GM19328 (cell line): Measurements from ENCODE around the gene IGSF11.

Experiments
- ATAC-seq: cut with Tn5 transposase; IDR thresholded peaks from one replicate; pipeline ENCODE4 v1.9.1; 2021; ENCODE audit warnings: mild to moderate bottlenecking, moderate library complexity; ENCODE audit not compliant: unreplicated experiment

IGSF11 gene

DNA sequence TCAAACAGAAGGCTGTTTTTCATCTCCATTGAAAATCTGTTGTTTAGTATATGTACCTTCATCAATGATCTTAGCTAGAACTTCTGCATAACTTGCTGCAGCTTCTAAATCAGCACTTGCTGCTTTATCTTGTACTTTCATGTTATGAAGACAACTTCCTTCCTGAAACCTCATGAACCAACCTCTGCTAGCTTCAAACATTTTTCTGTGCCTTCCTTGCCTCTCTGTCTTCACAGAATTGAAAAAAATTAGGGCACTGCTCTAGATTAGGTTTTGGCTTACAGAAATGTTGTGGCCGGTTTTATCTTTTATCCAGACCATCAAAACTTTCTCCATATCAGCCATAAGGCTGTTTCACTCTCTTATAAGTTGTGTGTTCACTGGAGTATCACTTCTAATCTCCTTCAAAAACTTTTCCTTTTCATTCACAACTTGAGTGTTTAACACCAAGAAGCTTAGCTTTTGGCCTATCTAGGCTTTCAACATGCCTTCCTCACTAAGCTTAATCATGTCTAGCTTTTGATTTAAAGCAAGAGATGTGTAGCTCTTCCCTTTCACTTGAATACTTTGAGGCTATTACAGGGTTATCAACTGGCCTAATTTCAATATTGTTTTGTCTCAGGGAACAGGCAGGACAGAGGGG lies 78.6 kb downstream of the IGSF11 start:
- ATAC-seq = no peak

DNA sequence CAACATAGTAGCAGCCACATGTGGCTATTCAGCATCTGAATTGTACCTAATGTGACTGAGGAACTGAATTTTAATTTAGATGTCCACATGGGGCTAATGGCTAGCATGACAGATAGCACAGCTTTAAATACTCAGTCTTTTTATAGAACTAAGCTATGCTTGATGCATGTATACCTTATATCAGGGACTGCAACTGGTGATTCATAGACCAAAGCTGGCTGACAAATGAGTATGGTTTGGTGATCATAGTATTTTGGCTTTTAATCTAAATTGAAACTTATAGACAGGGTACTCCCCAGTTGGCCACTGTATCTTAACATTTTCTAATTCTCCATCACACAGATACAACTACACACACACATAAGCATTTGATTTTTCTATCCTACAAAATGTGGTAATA lies 83.6 kb downstream of the IGSF11 start:
- ATAC-seq = no peak

- no peak for ATAC-seq
These were observed 85.4 kb downstream of the IGSF11 start for GRCh38 chr3:118949113-118949760.

DNA sequence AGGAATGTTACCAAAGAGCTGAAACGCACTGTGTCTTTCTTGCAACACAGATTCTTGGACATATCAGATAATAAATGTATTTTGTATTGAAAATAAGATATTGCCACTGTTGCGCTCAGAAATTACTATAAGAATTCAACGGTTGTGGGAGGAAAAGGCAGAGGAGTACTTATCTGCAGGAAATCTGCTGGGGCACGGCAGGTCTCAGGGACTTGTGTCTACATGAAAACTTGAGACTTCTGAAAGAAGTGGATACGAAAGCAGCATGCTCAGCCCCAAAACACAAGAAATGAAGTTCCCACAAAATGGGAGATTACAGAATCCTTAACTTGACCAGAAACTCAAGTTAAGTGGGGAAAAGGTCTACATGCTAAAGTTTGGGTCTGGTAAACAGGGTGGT lies 86.5 kb downstream of the IGSF11 start:
- ATAC-seq = no peak

GRCh38 chr3:118946449-118946848 lies 88.2 kb downstream of the IGSF11 start:
- no peak for ATAC-seq

DNA sequence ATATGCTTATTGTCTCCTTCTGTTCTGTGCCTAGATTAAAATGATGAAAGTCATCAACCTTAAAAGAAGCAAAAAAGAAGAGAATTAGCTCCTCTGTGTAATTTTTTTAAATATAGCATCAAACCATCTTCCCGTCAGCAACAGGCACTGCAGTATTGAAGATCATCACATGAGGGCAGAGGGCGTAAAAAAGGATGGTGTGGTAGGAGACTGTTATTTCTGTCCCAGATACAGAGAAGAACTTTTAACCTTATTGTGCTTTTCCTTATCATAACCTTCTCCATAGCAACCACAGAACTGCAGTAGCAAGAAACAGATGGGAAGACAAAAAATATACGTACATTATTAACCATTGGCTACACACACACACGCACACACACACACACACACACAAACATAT lies 88.8 kb downstream of the IGSF11 start:
- no peak for ATAC-seq

DNA sequence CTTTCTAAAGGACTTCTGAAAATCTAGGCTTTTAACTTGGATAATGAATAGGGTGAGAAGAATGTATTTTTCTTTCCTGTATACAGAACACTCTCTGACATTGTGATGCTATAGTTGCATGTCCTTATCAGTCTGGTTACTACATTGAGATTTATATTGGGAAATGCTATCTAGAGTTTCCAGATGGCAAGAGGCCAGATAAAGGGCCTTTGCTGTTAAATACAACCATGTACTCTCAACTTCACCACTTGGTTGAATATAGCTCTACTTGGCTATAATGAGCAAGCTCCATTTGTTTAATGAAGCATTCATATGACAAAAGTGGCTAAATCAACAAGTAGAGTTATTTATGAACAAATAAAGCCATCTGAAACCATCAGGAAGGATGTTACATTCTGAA lies 91.0 kb downstream of the IGSF11 start:
- no peak for ATAC-seq

GRCh38 chr3:118942671-118943070 lies 92.0 kb downstream of the IGSF11 start:
- ATAC-seq = no peak

GRCh38 chr3:118942195-118942594 lies 92.5 kb downstream of the IGSF11 start:
- no peak for ATAC-seq

- no peak for ATAC-seq
These were observed 93.4 kb downstream of the IGSF11 start for GRCh38 chr3:118941236-118941635.

DNA sequence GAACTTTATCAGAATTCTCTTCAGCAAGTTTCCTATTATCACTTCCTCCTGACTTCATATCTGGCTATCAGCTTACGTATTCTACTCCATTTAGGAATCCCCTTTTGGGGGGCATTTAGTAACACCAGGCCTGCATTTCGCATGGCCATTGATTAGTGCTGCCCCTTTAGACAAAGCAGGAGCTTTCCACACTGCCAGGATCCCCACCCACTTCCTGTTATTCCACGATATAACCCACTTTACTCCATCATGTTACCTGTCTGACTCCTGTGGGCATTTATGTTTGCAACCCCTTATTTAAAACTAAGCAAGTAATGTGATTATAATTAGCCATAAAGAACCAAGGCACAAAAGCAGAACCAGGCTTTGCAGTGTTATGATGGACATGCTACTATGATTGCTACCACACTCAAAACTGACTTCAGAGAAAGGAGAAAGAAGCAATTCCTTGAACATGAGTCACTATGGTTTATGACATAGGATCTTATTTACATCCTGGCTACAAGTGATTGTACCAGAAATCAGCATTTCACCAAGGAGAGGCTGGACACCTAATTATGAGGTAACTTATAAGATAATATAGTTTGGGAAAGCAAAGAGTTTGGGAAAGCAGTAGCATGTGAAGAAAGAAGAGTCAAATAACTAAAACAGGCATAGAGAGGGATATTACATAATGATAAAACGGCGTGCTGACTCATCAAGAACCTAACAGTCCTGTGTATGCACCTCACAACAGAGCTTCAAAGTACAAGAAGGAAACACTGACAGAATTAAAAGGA lies 96.3 kb downstream of the IGSF11 start:
- ATAC-seq = no peak

DNA sequence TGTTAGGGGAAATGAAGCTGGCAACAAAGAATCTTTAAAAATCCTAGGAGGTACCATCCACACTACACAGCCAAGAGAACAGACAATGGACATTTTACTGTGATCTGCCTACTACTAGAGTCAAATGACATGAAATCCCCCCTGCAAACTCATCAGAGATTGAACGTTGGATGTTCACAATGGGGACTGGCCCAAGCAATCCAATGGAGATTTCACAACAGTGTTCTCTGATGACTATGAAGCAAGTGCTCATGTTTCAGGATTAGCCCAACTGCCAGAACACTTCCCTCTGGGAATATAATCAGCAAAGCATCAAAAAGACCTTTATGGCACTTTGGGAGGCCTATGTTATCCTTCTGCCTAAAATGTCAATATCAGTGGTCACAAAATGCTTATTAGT lies 97.8 kb downstream of the IGSF11 start:
- ATAC-seq = no peak

- ATAC-seq = no peak
These were observed 101.7 kb downstream of the IGSF11 start for GRCh38 chr3:118932822-118933558.

- ATAC-seq = no peak
These were observed 102.7 kb downstream of the IGSF11 start for GRCh38 chr3:118931996-118932395.

DNA sequence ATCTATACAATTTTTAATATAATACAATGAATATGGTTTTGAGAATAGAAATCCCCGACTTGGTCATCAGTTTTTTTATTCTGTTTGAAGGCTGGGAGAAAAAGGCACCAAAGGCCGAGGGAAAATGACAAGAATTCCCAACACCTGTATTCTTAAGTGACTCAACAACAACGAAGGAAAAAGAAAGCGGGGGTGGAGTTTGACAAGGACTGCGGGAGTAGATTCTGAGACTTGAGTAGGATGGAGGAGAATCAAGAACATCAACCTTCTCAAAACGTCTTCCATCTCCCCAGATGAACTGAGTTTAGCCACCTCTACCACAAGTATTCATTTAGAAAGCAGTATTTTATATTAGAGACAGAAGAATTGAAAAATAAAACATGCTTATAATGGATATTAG lies 107.2 kb downstream of the IGSF11 start:
- no peak for ATAC-seq

DNA sequence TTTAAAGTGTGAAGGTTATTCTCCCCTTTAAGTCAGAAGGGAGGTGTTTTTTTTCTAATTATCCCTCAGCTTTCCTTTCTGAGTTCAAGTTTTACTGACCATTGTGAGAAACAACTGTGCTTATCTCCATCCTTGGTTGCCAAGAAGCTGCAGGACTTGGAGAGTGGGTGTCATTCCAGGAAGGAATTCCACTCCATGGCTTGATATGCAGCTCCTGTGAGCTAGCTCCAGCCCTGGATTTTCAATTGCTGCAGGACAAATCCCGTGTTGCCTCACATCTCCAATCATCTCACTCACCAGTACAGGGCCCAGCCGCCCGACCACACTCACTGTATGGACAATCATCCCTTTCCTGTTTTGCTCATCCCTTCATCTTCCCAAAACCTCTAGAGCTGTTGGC lies 122.5 kb downstream of the IGSF11 start:
- no peak for ATAC-seq

GRCh38 chr3:118910332-118910731 lies 124.3 kb downstream of the IGSF11 start:
- ATAC-seq = no peak

GRCh38 chr3:118909763-118910162 lies 124.9 kb downstream of the IGSF11 start:
- ATAC-seq = no peak

DNA sequence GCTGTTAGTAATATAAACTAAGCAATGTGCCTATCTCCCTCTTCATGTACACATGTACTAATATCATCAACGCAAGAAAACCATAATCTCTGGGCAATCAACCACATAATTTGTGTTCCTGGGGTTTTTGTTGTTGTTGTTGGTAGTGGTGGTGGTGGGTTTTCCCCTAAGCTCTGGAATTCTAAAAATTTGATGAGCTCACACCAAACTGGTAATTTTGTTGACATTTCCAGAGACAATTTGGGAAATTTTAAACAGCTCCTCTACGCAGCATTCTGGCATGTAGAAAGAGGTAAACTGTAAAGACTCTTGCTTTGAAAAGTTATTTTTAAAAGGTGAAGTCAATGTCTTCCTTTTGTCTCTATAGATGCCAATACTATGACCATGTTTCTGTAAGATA lies 126.7 kb downstream of the IGSF11 start:
- ATAC-seq = no peak

GRCh38 chr3:118900737-118901525 lies 133.7 kb downstream of the IGSF11 start:
- no peak for ATAC-seq

DNA sequence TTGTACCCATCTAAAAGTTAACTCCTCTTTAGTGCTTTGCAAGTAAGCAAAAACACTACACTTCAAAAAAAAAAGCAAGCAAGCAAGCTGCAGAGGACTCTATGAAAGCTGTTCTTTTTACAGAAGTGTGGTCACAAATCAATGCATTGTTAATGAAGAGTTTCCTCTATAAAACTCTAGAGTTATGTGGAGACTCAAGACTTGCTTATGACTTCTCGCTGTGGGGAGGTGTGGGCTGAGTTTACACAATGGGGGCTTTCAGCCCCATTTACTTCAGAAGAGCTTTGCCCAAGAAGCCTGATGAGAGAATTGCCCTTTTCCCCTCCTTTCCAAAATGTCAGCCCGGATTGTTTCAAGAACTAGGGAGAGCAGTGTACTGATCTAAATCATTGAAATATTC lies 144.4 kb downstream of the IGSF11 start:
- no peak for ATAC-seq
